ENCODE data around the gene POLE.

POLE gene

GRCh38 chr12:132702640-132703039 lies 15.5 kb upstream of the POLE start:
- no peaks in the 10 kb centered on the region for H3K9me3 ChIP-seq (ENCODE audit: control insufficient read depth, insufficient read depth, low read depth, low read length)
- peaks cover 17 to 71% of the 10 kb centered on the region in 2 experiments for H3K36me3 ChIP-seq (ENCODE audit: control insufficient read depth in 2 of 2, insufficient read depth in 1 of 2, low read length in 2 of 2)
- no peak overlapping the region for H3K27ac ChIP-seq (ENCODE audit: extremely low read depth, low read depth, low read length)
- TF ChIP-seq ZNF266 (tag by site-specific recombination; IDR thresholded peaks at IDR 0.05; ENCODE audit: low read depth) (no peak), ZIC2 (tag by site-specific recombination; IDR thresholded peaks at IDR 0.05) (peak; percentile 71), GLIS1 (tag by site-specific recombination; IDR thresholded peaks at IDR 0.05) (peak; percentile 47; the same call in 1 of the 2 replicates), REPIN1 (tag by site-specific recombination; IDR thresholded peaks at IDR 0.05; ENCODE audit: low read depth) (no peak), ZSCAN4 (tag by site-specific recombination; IDR thresholded peaks at IDR 0.05) (0 out of 2 replicates have a peak, but pooled peaks have one; percentile 28), GLIS2 (tag by site-specific recombination; IDR thresholded peaks at IDR 0.05) (peak; percentile 36; the same call in 1 of the 2 replicates)
- H3K4me1 ChIP-seq (ENCODE audit: control insufficient read depth, insufficient read depth, low read length): peaks cover 7% of the 10 kb centered on the region
- CTCF ChIA-PET: no interaction called here
- H3K4me3 ChIP-seq (ENCODE audit: low read depth, low read length): no peak overlapping the region
- POLR2A ChIA-PET: no interaction called here

- peak; percentile 49; the same call in 1 of the 2 replicates for TF ChIP-seq ZFHX2 (tag by site-specific recombination; conservative IDR thresholded peaks at IDR 0.05)
- TF ChIP-seq EGR2 (tag by site-specific recombination; IDR thresholded peaks at IDR 0.05; ENCODE audit: low read depth): 0 out of 2 replicates have a peak, but pooled peaks have one; percentile 32
- no peak for TF ChIP-seq CTCF (tag by site-specific recombination; IDR thresholded peaks at IDR 0.05)
- no peak for TF ChIP-seq ZNF768 (tag by site-specific recombination; IDR thresholded peaks at IDR 0.05)
- TF ChIP-seq ZNF433 (tag by site-specific recombination; IDR thresholded peaks at IDR 0.05; ENCODE audit: low read depth): no peak
- TF ChIP-seq SP7 (tag by site-specific recombination; IDR thresholded peaks at IDR 0.05): peak; percentile 89
- Histone ChIP-seq H3K4me1 (ENCODE audit: control insufficient read depth, insufficient read depth, low read length) (peaks cover 7% of the 10 kb centered on the region), H3K36me3 (ENCODE audit: control insufficient read depth in 2 of 2, insufficient read depth in 1 of 2, low read length in 2 of 2) (peaks cover 29 to 86% of the 10 kb centered on the region in 2 experiments), H3K4me3 (ENCODE audit: low read depth, low read length) (no peak overlapping the region), H3K27ac (ENCODE audit: extremely low read depth, low read depth, low read length) (no peak overlapping the region), H3K9me3 (ENCODE audit: control insufficient read depth, insufficient read depth, low read depth, low read length) (no peaks in the 10 kb centered on the region)
- ChIA-PET CTCF (interaction anchor here (0.6 kb wide), 1 partner anchor 8 kb away, joined by 4 read pairs; no protein-coding TSS in a partner anchor), POLR2A (interaction anchor here (1.1 kb wide), 1 partner anchor 10 kb away, joined by 3 read pairs; no protein-coding TSS in a partner anchor)
These were observed 13.2 kb upstream of the POLE start for GRCh38 chr12:132700212-132700822.

GRCh38 chr12:132698341-132698740 lies 11.2 kb upstream of the POLE start:
- peaks cover 7% of the 10 kb centered on the region for H3K4me1 ChIP-seq (ENCODE audit: control insufficient read depth, insufficient read depth, low read length)
- no peaks in the 10 kb centered on the region for H3K9me3 ChIP-seq (ENCODE audit: control insufficient read depth, insufficient read depth, low read depth, low read length)
- ChIA-PET POLR2A (no interaction called here), CTCF (no interaction called here)
- peaks cover 24 to 77% of the 10 kb centered on the region in 2 experiments for H3K36me3 ChIP-seq (ENCODE audit: control insufficient read depth in 2 of 2, insufficient read depth in 1 of 2, low read length in 2 of 2)
- H3K27ac ChIP-seq (ENCODE audit: extremely low read depth, low read depth, low read length): no peak overlapping the region
- no peak overlapping the region for H3K4me3 ChIP-seq (ENCODE audit: low read depth, low read length)
- TF ChIP-seq ZNF548 (tag by site-specific recombination; IDR thresholded peaks at IDR 0.05) (no peak), ZNF274 (IDR thresholded peaks at IDR 0.05; ENCODE audit: low read length) (no peak), ZNF274 (tag by site-specific recombination; IDR thresholded peaks at IDR 0.05; ENCODE audit: borderline replicate concordance) (no peak), ZNF658 (tag by site-specific recombination; IDR thresholded peaks at IDR 0.05) (no peak), ZNF157 (tag by site-specific recombination; IDR thresholded peaks at IDR 0.05) (no peak), ZNF155 (tag by site-specific recombination; IDR thresholded peaks at IDR 0.05) (no peak), SCRT1 (tag by site-specific recombination; IDR thresholded peaks at IDR 0.05; ENCODE audit: borderline replicate concordance) (no peak), ZNF510 (tag by site-specific recombination; IDR thresholded peaks at IDR 0.05; ENCODE audit: insufficient replicate concordance) (no peak), ZNF132 (tag by site-specific recombination; IDR thresholded peaks at IDR 0.05; ENCODE audit: borderline replicate concordance) (no peak), ZBTB17 (tag by site-specific recombination; IDR thresholded peaks at IDR 0.05) (no peak), ZNF280D (tag by site-specific recombination; IDR thresholded peaks at IDR 0.05) (no peak), ZNF174 (tag by site-specific recombination; IDR thresholded peaks at IDR 0.05) (no peak), ZNF549 (tag by site-specific recombination; IDR thresholded peaks at IDR 0.05) (no peak)

All from HEK293 (cell line).